ENCODE data around the gene CDK14. TPM values are rescaled to one million over a fixed set of nuclear protein-coding genes. Genes with fewer than 3 reads are reported as not detected.

The CDK14 gene
- total RNA-seq, 4 donors from 2014 or later: 0.18 to 74.3 (median 7.3) TPM

GRCh38 chr7:90719155-90719554 is 123.0 kb downstream of the CDK14 start:
- no peak for DNase-seq
- H3K4me1 ChIP-seq: peaks cover 0 to 30% (median 0%) of the 10 kb centered on the region in 4 donors

GRCh38 chr7:90720984-90721760 is 125.1 kb downstream of the CDK14 start:
- peaks cover 0 to 30% (median 0%) of the 10 kb centered on the region in 4 donors for H3K4me1 ChIP-seq
- peak in 2 of 3 donors; percentile 60 to 86 for DNase-seq
- no peaks in the 10 kb centered on the region for H3K9me3 ChIP-seq
- H3K27me3 ChIP-seq: no peaks in the 10 kb centered on the region
- H3K27ac ChIP-seq: peak overlapping the region in 3 of 4 donors; percentile 11 to 59 (median 37)
- H3K4me3 ChIP-seq: no peak overlapping the region
- H3K36me3 ChIP-seq: no peaks in the 10 kb centered on the region
- TF ChIP-seq CTCF (IDR thresholded peaks at IDR 0.05) (no peak), POLR2A (IDR thresholded peaks at IDR 0.05) (no peak)

More at GRCh38 chr7:90719155-90719554, 123.0 kb downstream of the CDK14 start:
- Histone ChIP-seq H3K27me3 (no peaks in the 10 kb centered on the region), H3K9me3 (no peaks in the 10 kb centered on the region), H3K36me3 (no peaks in the 10 kb centered on the region), H3K27ac (peak overlapping the region in 1 of 4 donors; percentile 26), H3K4me3 (no peak overlapping the region)
- TF ChIP-seq POLR2A (IDR thresholded peaks at IDR 0.05): no peak
- no peak for TF ChIP-seq CTCF (IDR thresholded peaks at IDR 0.05)

GRCh38 chr7:90721869-90722431 is 125.8 kb downstream of the CDK14 start:
- no peaks in the 10 kb centered on the region for H3K9me3 ChIP-seq
- H3K4me1 ChIP-seq: peaks cover 0 to 30% (median 0%) of the 10 kb centered on the region in 4 donors
- H3K4me3 ChIP-seq: no peak overlapping the region
- TF ChIP-seq POLR2A (IDR thresholded peaks at IDR 0.05) (no peak), CTCF (IDR thresholded peaks at IDR 0.05) (no peak)
- H3K27ac ChIP-seq: peak overlapping the region in 2 of 4 donors; percentile 11 to 59
- no peaks in the 10 kb centered on the region for H3K27me3 ChIP-seq
- no peak for DNase-seq
- no peaks in the 10 kb centered on the region for H3K36me3 ChIP-seq

- peaks cover 0 to 18% (median 2%) of the 10 kb centered on the region in 4 donors for H3K4me1 ChIP-seq
- no peak overlapping the region for H3K4me3 ChIP-seq
- no peak for DNase-seq
- no peak overlapping the region for H3K27ac ChIP-seq
- no peaks in the 10 kb centered on the region for H3K36me3 ChIP-seq
- no peaks in the 10 kb centered on the region for H3K27me3 ChIP-seq
- no peaks in the 10 kb centered on the region for H3K9me3 ChIP-seq
- no peak for TF ChIP-seq CTCF (IDR thresholded peaks at IDR 0.05)
- TF ChIP-seq POLR2A (IDR thresholded peaks at IDR 0.05): no peak
These were observed 127.1 kb downstream of the CDK14 start for GRCh38 chr7:90723233-90723632.

GRCh38 chr7:90723866-90724265 is 127.7 kb downstream of the CDK14 start:
- Histone ChIP-seq H3K27me3 (no peaks in the 10 kb centered on the region), H3K36me3 (no peaks in the 10 kb centered on the region), H3K4me1 (peaks cover 0 to 18% (median 2%) of the 10 kb centered on the region in 4 donors), H3K9me3 (no peaks in the 10 kb centered on the region), H3K27ac (no peak overlapping the region), H3K4me3 (no peak overlapping the region)
- TF ChIP-seq POLR2A (IDR thresholded peaks at IDR 0.05) (no peak), CTCF (IDR thresholded peaks at IDR 0.05) (no peak)
- no peak for DNase-seq
